Effector memory CD4-positive, alpha-beta T cell (primary cell): Measurements from ENCODE around the gene FAM222A.

Source experiments
- DNase-seq, 3 donors: peaks; one replicate each; pipeline ENCODE4 v3.0.0-alpha.2; 2020
- H3K27ac ChIP-seq: 2 replicates; pipeline ENCODE4 v1.7.0; 2013; ENCODE audit warnings: mild to moderate bottlenecking, low read length, moderate library complexity; ENCODE audit not compliant: insufficient read depth, poor library complexity, severe bottlenecking
- H3K27me3 ChIP-seq: replicated peaks from 2 replicates; pipeline ENCODE4 v1.7.0; 2013; ENCODE audit warnings: mild to moderate bottlenecking, low read length; ENCODE audit not compliant: insufficient read depth, control insufficient read depth, poor library complexity, severe bottlenecking
- H3K36me3 ChIP-seq: 2 replicates; pipeline ENCODE4 v1.7.0; 2013; ENCODE audit warnings: mild to moderate bottlenecking, low read length, moderate library complexity; ENCODE audit not compliant: control insufficient read depth, insufficient read depth
- H3K4me1 ChIP-seq: 2 replicates; pipeline ENCODE4 v1.7.0; 2013; ENCODE audit warnings: low read length, mild to moderate bottlenecking; ENCODE audit not compliant: control insufficient read depth, insufficient read depth, poor library complexity, severe bottlenecking
- H3K4me3 ChIP-seq: 2 replicates; pipeline ENCODE4 v1.7.0; 2013; ENCODE audit warnings: low read length, low read depth, mild to moderate bottlenecking; ENCODE audit not compliant: insufficient read depth, poor library complexity, severe bottlenecking
- H3K9me3 ChIP-seq: 2 replicates; pipeline ENCODE4 v1.7.0; 2013; ENCODE audit warnings: mild to moderate bottlenecking, low read length, moderate library complexity; ENCODE audit not compliant: control insufficient read depth
- total RNA-seq, 3 donors: gene quantifications; one replicate each; lab custom pipeline; 2026; lab: John Stamatoyannopoulos, UW

Gene FAM222A
- 5.0 to 17.4 (median 16.5) reads per million in 3 donors for total RNA-seq

- H3K27me3 ChIP-seq = peaks cover 6% of the 10 kb centered on the region
- DNase-seq = peak; percentile 94 to 97 (median 96)
- H3K4me1 ChIP-seq = peaks cover 10% of the 10 kb centered on the region
- peak within 1 kb of the TSS; percentile 44 for H3K27ac ChIP-seq
- peak within 1 kb of the TSS; percentile 75 for H3K4me3 ChIP-seq
- no peaks in the 10 kb centered on the region for H3K36me3 ChIP-seq
- no peaks in the 10 kb centered on the region for H3K9me3 ChIP-seq
Observed at GRCh38 chr12:109713187-109714070, at the start of gene FAM222A. FAM222A (plus strand) TSS chr12:109713825; CDS start chr12:109744147, 30,322 bp downstream.

GRCh38 chr12:109664402-109664801 lies 49.2 kb upstream of the FAM222A start:
- no peak overlapping the region for H3K4me3 ChIP-seq
- no peaks in the 10 kb centered on the region for H3K9me3 ChIP-seq
- H3K27ac ChIP-seq = no peak overlapping the region
- no peaks in the 10 kb centered on the region for H3K4me1 ChIP-seq
- H3K36me3 ChIP-seq = no peaks in the 10 kb centered on the region
- peaks cover 4% of the 10 kb centered on the region for H3K27me3 ChIP-seq
- no peak for DNase-seq

GRCh38 chr12:109666068-109666467 lies 47.6 kb upstream of the FAM222A start:
- DNase-seq = no peak
- no peaks in the 10 kb centered on the region for H3K36me3 ChIP-seq
- H3K4me3 ChIP-seq = no peak overlapping the region
- H3K4me1 ChIP-seq = no peaks in the 10 kb centered on the region
- no peak overlapping the region for H3K27ac ChIP-seq
- peaks cover 4% of the 10 kb centered on the region for H3K27me3 ChIP-seq
- H3K9me3 ChIP-seq = no peaks in the 10 kb centered on the region

GRCh38 chr12:109670731-109671130 lies 42.9 kb upstream of the FAM222A start:
- Histone ChIP-seq H3K27me3 (peaks cover 4% of the 10 kb centered on the region), H3K36me3 (no peaks in the 10 kb centered on the region), H3K27ac (no peak overlapping the region), H3K4me1 (no peaks in the 10 kb centered on the region), H3K9me3 (no peaks in the 10 kb centered on the region), H3K4me3 (no peak overlapping the region)
- no peak for DNase-seq

- Histone ChIP-seq H3K4me3 (no peak overlapping the region), H3K27me3 (peaks cover 4% of the 10 kb centered on the region), H3K9me3 (no peaks in the 10 kb centered on the region), H3K27ac (no peak overlapping the region), H3K4me1 (no peaks in the 10 kb centered on the region), H3K36me3 (no peaks in the 10 kb centered on the region)
- DNase-seq = no peak
Observed at GRCh38 chr12:109671502-109671901, 42.1 kb upstream of the FAM222A start.

- H3K36me3 ChIP-seq = no peaks in the 10 kb centered on the region
- no peak for DNase-seq
- no peak overlapping the region for H3K27ac ChIP-seq
- H3K9me3 ChIP-seq = no peaks in the 10 kb centered on the region
- H3K4me1 ChIP-seq = no peaks in the 10 kb centered on the region
- H3K27me3 ChIP-seq = peaks cover 4% of the 10 kb centered on the region
- H3K4me3 ChIP-seq = no peak overlapping the region
Observed at GRCh38 chr12:109673379-109673778, 40.2 kb upstream of the FAM222A start.

GRCh38 chr12:109673884-109674283 lies 39.7 kb upstream of the FAM222A start:
- no peaks in the 10 kb centered on the region for H3K4me1 ChIP-seq
- H3K27ac ChIP-seq = no peak overlapping the region

GRCh38 chr12:109675411-109675810 lies 38.2 kb upstream of the FAM222A start:
- Histone ChIP-seq H3K27me3 (no peaks in the 10 kb centered on the region), H3K9me3 (no peaks in the 10 kb centered on the region), H3K4me1 (no peaks in the 10 kb centered on the region), H3K27ac (no peak overlapping the region), H3K36me3 (no peaks in the 10 kb centered on the region), H3K4me3 (no peak overlapping the region)
- no peak for DNase-seq

More at GRCh38 chr12:109673884-109674283, 39.7 kb upstream of the FAM222A start:
- H3K9me3 ChIP-seq = no peaks in the 10 kb centered on the region
- no peaks in the 10 kb centered on the region for H3K36me3 ChIP-seq
- peaks cover 3% of the 10 kb centered on the region for H3K27me3 ChIP-seq
- DNase-seq = no peak
- no peak overlapping the region for H3K4me3 ChIP-seq

- Histone ChIP-seq H3K9me3 (no peaks in the 10 kb centered on the region), H3K36me3 (no peaks in the 10 kb centered on the region), H3K4me3 (no peak overlapping the region), H3K27ac (no peak overlapping the region), H3K27me3 (no peaks in the 10 kb centered on the region), H3K4me1 (no peaks in the 10 kb centered on the region)
- DNase-seq = no peak
Observed at GRCh38 chr12:109677279-109677691, 36.3 kb upstream of the FAM222A start.

- no peaks in the 10 kb centered on the region for H3K36me3 ChIP-seq
Observed at GRCh38 chr12:109678719-109679118, 34.9 kb upstream of the FAM222A start.

More at GRCh38 chr12:109678719-109679118, 34.9 kb upstream of the FAM222A start:
- no peaks in the 10 kb centered on the region for H3K4me1 ChIP-seq
- no peaks in the 10 kb centered on the region for H3K9me3 ChIP-seq
- H3K27ac ChIP-seq = no peak overlapping the region
- no peak for DNase-seq
- H3K27me3 ChIP-seq = no peaks in the 10 kb centered on the region
- no peak overlapping the region for H3K4me3 ChIP-seq
